NOMO-1 treated with dmso at 0.1 percent for 144 hours (cell line): ENCODE data around the gene RHOB.
"Not testable (repeated sequence)": the region's sequence is repeated elsewhere in the genome, so short reads cannot be mapped to it uniquely, and the experiment has no call there.

Experiments
- DNase-seq: peaks from one replicate; lab custom pipeline; 2025; ENCODE audit not compliant: unreplicated experiment; lab: John Stamatoyannopoulos, UW

The RHOB gene

DNA sequence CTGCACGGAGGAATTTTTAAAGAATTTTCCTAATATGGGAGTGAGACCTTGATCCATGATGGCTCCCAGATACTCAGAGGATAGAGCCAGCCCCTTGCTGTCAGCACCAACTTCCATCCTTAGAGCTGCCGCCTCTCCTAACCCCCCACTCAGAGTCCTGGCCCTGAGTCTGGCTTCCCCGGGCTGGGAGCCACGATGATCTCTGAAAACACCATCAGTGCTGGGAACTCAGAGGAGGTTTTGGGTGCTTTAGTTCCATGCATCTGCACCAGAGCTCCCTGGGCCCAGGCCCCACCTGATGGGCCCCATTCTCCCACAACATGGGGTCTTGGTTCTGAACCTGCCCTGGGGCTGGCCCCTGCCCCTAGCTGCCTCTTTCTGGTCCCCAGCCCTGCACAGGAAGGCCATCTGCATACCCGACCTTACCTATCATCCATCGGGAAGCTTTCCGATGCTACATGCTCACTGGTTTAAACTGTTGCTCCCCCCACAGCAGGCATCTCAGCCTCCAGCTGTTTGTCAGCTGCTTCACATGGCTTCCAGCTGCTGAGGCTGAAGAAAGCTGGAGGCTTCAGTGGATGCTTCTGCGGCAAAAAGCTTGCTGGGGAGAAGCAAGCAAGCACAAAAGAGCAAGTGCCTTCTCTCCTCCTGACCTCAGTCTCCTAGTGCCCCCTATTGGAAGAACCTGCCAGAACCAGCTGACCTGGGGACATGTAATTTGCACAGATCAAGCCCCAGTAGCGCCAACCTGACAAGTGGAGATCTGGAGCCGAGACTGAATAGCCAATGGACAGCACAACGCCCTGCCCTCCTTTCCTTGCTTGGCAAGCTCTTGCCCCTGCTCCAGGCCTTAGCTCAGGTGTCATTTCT lies 24.2 kb upstream of the RHOB start:
- no peak for DNase-seq

DNA sequence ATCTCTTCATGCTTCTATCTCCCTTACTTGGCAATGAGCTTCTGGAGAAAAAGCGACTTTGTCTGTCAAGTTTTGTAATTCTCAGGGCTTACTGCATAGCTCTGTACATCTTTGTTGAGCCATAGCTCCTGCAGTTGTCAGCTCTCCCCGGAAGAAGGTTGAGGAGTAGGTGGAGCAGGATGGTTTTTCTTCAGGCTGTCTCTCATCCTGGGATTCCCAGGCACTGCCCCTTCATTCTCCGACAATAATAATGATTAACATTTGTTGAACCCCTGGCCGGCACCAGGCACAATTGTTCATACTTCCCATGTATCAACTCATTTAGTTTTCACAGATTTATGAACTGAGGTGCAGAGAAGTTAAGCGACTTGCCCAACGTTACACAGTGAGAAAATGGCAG lies 23.5 kb upstream of the RHOB start:
- no peak for DNase-seq

DNA sequence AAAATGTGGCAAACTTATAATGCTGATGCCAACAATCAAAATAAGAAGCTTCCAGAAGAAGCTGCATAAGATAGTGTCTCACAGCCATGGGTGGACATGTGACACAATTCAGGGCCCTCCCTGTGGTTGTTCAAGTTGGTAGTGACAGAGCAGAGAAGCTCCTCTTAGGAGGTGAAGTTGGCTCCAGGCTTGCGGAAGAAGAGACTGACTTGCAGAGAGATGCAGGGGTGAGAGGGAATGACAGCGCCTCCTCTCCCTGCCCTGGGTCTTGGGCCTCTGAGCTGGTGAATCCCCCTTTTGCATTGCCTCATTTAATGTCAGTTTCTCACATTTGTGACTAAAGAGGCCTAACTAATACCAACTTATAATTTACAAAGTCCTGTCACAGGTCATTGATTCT lies 23.0 kb upstream of the RHOB start:
- no peak for DNase-seq

DNA sequence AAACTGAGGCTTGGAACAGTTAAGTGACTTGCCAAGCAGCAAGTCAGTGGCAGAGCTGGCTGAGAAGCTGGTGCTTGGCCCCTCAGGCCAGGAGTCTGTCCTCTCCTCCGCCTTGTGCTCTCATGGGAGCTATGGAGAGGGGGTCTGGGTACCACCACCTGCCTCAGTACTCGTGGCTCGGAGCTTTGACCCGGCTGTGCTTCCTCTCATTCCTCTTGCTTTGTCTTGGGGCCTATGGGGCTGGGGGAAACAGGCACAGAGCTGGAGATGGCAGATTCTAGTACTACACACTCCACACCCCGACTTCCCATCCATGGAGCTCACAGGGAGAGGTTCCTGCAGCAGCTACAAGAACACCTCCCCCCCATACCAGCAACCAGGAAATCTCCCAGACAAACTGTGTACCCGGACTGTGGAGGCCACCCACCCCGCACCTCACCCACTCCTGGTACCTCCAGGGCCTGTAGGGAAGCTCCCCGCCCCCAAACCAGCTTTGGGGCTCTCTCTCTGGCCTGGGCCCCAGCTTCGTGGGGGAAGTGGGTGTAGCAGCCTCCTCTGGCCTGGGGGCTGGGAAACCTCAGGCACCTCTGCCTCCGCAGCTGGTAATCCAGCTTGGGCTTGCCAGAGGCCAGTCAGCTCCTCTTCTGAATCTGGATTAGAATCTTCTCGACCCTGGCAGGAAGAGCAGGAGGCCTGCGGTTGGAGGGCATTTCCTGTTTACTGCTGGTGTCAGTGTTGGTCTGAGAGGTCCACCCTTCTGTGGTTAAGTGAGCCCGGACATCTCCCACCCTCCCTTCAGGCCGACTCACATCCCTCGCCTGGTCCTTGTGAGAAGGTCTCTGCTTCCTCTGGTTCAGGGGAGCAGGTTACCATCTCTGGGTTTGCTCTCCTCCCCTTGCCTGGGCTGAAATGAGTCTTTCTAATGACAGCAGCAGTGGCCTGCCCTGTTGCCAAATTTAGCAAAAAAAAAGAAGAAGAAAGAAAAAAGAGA lies 22.3 kb upstream of the RHOB start:
- peak; percentile 38 for DNase-seq

DNA sequence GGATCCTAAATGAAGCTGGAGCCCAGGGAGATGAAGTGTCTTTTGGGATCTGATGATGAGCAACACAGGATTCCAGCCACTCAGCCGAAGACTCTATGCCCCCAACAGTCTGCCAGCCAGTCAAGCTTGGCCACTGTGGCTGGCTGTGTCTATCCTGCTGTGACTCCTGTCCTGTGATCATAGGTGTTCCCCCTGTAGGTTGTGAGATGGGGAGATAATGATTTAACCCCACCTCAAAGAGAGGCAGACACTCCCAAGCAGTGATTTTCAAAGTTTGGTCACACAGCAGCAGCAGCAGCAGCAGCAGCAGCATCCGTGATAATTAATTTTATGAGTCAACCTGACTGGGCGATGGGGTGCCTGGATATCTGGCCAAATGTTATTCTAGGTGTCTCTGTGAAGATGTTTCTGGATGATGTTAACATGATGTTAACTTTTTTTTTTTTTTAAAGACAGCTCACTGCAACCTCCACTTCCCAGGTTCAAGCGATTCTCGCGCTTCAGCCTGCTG lies 21.4 kb upstream of the RHOB start:
- no peak for DNase-seq

DNA sequence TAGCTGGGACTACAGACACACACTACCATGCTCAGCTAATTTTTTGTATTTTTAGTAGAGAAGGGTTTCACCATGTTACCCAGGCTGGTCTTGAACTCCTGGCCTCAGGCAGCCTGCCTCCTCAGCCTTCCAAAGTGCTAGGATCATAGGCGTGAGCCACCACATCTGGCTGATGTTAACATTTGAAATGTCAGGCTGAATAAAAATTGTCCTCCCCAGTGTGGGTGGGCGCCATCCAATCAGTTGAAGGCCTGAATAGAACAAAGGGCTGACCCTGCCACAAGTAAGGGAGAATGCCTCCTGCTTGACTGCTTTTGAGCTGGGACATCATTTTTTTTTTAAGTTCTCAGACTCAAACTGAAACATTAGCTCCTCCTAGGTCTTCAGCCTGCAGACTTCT lies 21.0 kb upstream of the RHOB start:
- DNase-seq = no peak

DNA sequence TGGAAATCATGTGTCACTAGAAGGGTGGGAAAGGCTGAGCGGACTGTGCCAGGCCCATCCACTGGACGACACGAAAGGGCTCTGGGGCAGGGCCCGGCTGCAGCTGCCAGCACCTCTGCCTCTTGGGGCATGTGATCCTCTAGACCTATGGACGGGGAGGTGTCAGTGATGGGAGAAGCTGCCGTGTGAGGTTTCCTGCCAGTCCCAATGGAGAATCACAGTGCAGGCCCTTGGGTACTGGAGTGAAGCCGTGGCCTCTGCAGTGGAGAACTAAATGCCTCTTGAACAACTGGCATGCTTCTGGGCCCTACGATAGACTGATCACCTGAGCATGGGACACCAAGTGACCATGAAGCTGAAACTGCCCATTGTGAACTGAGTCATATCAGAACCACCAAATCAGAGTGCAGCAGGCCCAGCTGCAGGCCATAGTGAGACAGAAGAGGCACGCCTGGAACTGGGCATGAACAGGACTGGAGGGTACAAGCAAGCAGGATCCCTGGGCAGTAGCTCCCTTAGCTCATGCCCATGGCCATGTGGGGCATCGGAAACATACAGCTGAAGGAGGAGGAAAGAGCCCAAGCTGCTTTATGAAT lies 18.8 kb upstream of the RHOB start:
- no peak for DNase-seq

DNA sequence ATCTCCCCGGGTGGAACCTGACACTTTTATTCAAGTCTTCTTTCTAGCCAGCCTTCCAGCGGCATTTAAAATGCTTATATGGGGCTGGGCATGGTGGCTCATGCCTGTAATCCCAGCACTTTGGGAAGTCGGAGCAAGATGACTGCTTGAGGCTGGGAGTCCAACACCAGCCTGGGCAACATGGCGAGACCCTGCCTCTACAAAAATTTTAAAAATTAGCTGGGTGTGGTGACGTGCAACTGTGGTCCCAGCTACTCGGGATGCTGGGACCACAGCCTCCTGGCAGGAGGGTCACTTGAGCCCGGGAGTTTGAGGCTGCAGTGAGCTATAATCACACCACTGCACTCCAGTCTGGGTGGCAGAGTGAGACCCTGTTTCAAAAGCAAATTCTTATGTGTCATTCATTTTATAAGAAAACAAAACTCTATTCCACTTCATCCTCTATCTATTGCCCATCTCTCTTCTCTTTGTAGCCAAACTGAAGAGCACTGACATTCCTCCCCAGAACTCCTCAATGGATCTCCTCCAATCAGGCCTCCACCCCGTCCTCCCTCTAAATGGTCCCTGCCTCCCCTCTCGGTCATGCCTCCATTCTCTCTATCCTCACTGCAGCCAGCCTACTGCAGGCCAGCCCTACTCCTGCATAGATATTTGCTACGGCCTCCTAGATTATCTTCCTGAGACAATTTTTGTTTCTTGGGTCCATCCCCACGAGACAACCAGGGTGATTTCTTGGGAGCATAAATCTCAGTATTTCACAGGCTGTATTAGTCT lies 18.0 kb upstream of the RHOB start:
- no peak for DNase-seq

DNA sequence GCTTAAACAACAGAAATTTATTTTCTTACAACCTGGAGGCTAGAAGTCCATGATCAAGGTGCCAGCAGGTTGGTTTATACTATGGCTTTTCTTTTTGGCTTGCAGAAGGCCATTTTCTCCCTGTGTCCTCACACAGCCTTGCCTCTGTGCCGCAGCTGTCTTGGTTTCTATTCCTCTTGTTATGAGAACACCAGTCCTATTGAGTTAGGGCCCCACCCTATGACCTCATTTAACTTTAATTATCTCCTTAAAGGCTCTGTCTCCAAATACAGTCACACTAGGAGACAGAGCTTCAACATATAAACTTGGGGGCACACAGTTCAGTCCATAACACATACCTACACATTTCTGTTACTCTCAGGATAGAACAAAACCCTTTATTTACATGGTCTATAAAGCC lies 17.3 kb upstream of the RHOB start:
- peak; percentile 56 for DNase-seq

DNA sequence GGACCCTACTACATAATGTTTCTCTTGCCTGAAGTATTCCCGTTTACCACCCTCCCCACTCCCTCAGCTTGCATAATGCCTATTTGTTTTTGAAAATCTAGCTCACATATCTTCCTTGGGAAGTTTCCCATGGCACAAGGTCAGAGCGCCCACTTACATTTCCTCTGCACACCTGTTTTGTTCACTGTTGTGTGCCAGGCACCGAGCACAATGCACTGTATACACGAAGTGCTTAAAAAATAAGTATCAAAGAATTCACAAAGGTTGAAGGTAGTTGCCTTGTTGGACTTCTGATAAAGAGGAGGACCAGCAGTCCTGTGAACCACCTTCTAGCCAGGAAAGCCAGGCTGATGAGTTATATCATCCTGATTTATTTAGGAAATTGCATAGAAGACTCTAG lies 16.8 kb upstream of the RHOB start:
- DNase-seq = no peak

DNA sequence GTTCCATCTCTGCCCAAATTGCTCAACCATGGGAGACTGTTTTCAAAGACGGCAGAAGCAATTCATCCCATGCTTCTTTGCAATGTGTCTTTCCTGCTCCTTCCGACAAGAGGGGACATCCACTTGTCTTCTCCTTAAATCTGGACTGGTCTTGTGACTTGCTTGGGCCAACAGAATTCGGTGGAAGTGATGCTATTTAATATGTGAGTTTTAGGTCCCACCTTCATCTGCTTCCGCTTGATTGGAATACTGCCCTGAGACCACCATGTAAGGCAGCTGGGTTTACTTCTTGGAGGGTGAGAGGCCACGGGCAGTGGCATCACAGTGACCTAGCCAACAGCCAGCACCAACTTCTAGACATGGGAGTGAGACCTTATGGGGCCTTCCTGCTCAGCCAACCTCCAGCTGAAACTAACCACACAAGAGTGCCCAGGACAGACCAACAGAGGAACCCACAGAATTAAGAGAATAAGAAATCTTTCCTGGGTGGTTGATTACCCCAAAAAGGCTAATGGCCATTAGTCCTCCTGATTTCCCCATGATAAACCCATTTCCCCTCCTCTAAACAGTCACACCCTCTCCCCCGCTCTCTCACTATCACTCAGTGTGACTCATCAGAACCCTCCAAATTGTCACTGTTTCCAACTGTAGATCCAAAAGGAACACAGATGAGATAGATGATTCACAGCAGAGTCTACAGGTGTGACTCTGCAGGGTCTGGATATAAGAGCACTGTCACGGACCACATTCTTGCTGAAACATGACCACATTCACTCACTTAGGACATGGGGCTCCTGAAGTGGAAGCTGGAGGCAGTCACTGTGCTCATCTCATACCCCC lies 16.2 kb upstream of the RHOB start:
- DNase-seq = no peak

DNA sequence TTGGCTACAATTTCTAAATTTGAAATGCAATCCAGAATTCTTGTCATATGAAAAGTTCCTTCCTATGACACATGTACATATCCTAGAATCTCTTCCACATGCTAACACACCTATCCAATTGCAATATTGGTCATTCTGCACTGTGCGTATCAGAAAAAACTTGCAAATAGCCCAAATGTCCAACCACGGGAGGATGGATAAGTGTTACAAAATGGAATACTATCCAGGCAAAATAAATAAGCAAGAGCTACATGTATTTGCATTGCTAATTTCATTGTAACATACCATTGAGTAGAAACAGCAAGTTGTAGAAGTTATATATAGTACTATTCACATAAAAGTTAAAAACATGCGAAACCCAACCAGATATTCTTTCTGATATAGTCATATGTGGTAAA lies 15.6 kb upstream of the RHOB start:
- no peak for DNase-seq

DNA sequence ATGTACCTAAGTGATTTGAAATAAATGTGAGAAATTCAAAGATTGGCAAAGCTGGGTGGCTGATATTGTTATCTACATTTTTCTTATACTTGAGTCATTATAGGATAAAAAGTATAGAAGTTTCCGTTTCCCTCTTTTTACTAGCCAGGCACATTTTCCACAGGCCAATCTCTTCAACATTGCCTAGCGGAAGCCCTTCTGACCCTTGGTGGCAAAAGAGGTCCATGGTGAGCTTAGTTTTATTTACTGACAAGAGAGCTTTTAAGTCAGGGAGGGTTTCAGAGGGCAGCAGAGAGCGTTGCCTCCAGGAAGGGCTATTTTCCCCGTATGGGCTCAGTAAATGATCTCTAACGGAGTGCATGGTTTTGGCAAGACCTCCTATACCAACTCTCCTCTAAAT lies 15.1 kb upstream of the RHOB start:
- DNase-seq = no peak

DNA sequence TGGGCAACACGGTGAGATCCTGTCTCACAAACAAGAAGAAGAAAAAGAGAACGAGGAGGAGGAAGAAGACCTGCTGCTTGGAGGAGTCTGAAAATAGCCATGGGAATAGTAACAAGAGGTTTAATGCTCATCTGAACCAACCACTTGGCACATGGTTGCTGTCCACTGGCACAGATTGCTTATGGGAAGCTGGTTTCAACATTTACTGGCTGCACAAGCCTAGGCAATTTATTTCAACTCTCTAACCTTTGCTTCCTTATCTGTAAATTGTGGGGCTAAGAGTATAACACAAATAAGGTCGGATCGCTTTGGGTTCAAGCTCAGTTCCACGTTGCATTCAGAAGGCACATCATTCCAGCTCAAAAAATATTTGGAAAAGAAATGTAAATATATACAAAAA lies 14.2 kb upstream of the RHOB start:
- DNase-seq = no peak

DNA sequence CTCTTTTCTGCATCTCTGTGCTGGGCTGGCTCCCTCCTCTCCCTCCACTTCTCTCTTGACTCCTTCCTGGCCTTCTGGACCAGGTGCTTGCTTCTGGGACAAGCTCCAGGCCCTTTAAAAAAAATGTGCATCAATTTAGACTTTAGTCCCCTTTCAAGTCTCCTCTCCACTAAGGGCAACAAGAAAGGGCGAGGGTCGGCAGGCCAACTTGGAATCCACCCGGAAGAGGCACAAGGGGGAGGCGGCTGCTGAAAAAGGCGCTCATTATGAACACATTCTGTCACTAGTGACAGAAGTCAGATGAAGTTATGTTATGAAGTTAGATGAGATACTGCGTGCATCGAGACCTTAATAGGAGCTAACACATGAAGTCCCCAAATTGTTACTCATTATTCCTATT lies 13.6 kb upstream of the RHOB start:
- DNase-seq = no peak

DNA sequence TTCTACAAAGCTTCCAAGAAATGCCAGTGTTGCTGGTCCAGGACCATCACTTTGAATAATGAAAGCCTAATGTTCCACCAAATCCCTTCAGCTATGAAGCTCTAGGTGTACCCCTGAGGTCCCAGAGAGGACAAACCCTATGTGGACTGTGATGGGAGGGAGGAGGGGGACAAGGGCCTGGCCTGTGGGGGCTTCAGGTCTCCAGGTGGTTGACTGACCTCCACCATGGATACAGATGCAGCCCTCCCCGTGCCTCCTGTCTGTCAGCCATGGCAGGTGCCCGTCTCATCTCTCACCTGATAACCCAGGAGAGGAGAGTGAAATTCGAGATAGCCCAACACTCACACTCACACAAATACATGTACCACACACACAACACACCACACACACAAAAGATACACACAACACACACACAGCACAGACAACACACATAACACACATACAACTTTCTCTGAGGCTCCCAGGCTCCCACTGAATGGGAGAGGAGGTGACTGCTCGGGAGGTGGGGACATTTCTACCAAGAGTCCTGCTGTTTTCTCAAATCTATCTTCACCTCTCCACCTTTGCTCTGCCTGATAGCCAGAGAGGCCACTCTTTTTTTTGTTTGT lies 12.8 kb upstream of the RHOB start:
- no peak for DNase-seq

DNA sequence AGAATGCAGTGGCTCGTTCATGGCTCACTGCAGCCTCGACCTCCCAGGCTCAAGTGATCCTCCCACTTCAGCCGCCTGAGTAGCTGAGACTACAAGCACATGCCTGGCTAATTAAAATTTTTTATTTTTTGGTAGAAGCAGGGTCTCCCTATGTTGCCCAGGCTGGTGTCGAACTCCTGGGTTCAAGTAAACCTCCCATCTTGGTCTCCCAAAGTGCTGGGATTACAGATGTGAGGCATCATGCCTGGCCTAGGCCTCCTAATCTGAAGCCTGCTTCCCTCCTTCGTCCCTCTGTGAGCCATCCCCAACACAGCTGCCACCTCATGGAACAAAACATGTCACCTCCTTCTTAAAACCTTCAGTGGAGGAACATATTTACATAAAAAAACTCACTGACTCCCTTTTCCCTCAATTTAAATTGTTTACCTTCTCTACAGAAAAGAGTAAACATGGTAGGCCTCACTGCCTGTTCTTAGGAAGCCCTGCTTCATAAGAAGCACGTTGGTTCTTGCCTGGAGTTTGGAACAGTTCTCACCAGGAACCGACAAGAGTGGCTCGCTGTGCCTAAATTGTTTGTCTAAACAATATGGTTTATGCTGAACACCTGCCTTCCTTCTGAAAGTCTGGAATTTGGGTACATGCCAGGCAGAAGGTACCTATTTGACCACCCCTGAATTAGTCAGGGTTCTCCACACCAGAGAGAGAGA lies 12.1 kb upstream of the RHOB start:
- DNase-seq = no peak

DNA sequence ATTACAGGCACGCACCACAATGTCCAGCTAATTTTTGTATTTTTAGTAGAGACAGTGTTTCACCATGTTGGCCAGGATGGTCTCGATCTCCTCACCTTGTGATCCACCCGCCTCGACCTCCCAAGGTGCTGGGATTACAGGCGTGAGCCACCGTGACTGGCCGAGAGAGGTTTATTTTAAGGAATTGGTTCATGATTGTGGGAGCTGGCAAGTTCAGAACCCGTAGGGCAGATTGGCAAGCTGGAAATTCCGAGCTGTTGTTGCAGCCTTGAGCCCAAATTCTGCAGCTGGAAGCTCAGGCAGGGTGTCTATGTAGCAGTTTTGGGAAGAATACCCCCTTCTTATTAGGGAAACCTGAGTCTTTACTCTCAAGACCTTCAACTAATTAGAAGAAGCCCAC lies 11.4 kb upstream of the RHOB start:
- DNase-seq = not testable (repeated sequence)
